ENCODE results near the gene IL5. TPM values are rescaled to one million over a fixed set of nuclear protein-coding genes. Genes with fewer than 3 reads are reported as not detected.
A peak's percentile ranks its signal among the peaks of the same experiment; 100 is the strongest.
"Not testable (repeated sequence)": the region's sequence is repeated elsewhere in the genome, so short reads cannot be mapped to it uniquely, and the experiment has no call there.

IL5 gene
- total RNA-seq, 2 experiments from 2014 or later: 2.6 to 3.3 TPM

GRCh38 chr5:132556763-132557477 lies 13.6 kb upstream of the IL5 start, which contains the start of gene RAD50:
TSS of gene RAD50 (plus strand) at chr5:132556977. CDS start at chr5:132557325, 348 bp downstream.
- peaks cover 19% of the 10 kb centered on the region for H3K36me3 Mint-ChIP-seq (ENCODE audit: low read depth)
- peak within 1 kb of the TSS; percentile 83 for H3K27ac Mint-ChIP-seq
- peaks cover 28% of the 10 kb centered on the region for H3K4me1 Mint-ChIP-seq

GRCh38 chr5:132556153-132556762 lies 12.9 kb upstream of the IL5 start:
- ChIA-PET CTCF (interaction anchor here (1.1 to 1.6 kb wide), 2 partner anchors 119 to 161 kb away, joined by 3 to 4 read pairs; no protein-coding TSS in a partner anchor), POLR2A (interaction anchor here (0.7 to 2.6 kb wide), 12 partner anchors 17 to 471 kb away, joined by 3 to 12 read pairs (median 4); partner anchors contain the start of genes CCNI2, IL13, IL4 and IRF1)
- Mint-ChIP-seq H3K4me3 (peak overlapping the region; percentile 96), H3K4me1 (peaks cover 28% of the 10 kb centered on the region), H3K9me3 (no peaks in the 10 kb centered on the region), H3K27me3 (peaks cover 2% of the 10 kb centered on the region), H3K27ac (peak overlapping the region; percentile 83), H3K36me3 (ENCODE audit: low read depth) (peaks cover 19% of the 10 kb centered on the region)
- DNase-seq: no peak

More at GRCh38 chr5:132556763-132557477, 13.6 kb upstream of the IL5 start, which contains the start of gene RAD50:
- DNase-seq: peak; percentile 96
- Mint-ChIP-seq H3K4me3 (peak within 1 kb of the TSS; percentile 96), H3K9me3 (no peaks in the 10 kb centered on the region), H3K27me3 (no peaks in the 10 kb centered on the region)
- CTCF ChIA-PET: interaction anchor here (1.1 to 1.6 kb wide), 2 partner anchors 118 to 162 kb away, joined by 3 to 4 read pairs; no protein-coding TSS in a partner anchor
- POLR2A ChIA-PET: interaction anchor here (0.5 to 2.6 kb wide), 18 partner anchors 11 to 470 kb away, joined by 3 to 12 read pairs (median 4); partner anchors contain the start of genes CCNI2, IL13, IL4 and IRF1

- ChIA-PET CTCF (interaction anchor here (0.7 to 3.1 kb wide), 2 partner anchors 23 to 166 kb away, joined by 3 to 11 read pairs; no protein-coding TSS in a partner anchor), POLR2A (interaction anchor here (1.4 kb wide), 1 partner anchor 70 kb away, joined by 3 read pairs; no protein-coding TSS in a partner anchor)
- DNase-seq: no peak
- Mint-ChIP-seq H3K9me3 (no peaks in the 10 kb centered on the region), H3K4me3 (no peak overlapping the region), H3K4me1 (peaks cover 36% of the 10 kb centered on the region), H3K36me3 (ENCODE audit: low read depth) (no peaks in the 10 kb centered on the region), H3K27ac (no peak overlapping the region), H3K27me3 (peaks cover 4% of the 10 kb centered on the region)
These were observed 6.3 kb upstream of the IL5 start for GRCh38 chr5:132549576-132549975.

- not testable (repeated sequence) for H3K27ac Mint-ChIP-seq; H3K4me3 Mint-ChIP-seq; H3K27me3 Mint-ChIP-seq; DNase-seq; H3K36me3 Mint-ChIP-seq (ENCODE audit: low read depth); H3K9me3 Mint-ChIP-seq
- peaks cover 40% of the 10 kb centered on the region for H3K4me1 Mint-ChIP-seq
- POLR2A ChIA-PET: interaction anchor here (1.2 to 1.4 kb wide), 2 partner anchors 53 to 69 kb away, joined by 3 read pairs; no protein-coding TSS in a partner anchor
- CTCF ChIA-PET: interaction anchor here (0.7 to 3.1 kb wide), 3 partner anchors 19 to 23 kb away, joined by 3 to 11 read pairs (median 3); no protein-coding TSS in a partner anchor
These were observed 5.5 kb upstream of the IL5 start for GRCh38 chr5:132548834-132549233.

GRCh38 chr5:132547269-132547668 lies 3.9 kb upstream of the IL5 start:
- H3K4me1 Mint-ChIP-seq: peaks cover 43% of the 10 kb centered on the region
- no peak for DNase-seq
- ChIA-PET CTCF (interaction anchor here (0.7 to 3.1 kb wide), 2 partner anchors 9 to 21 kb away, joined by 3 to 11 read pairs; no protein-coding TSS in a partner anchor), POLR2A (interaction anchor here (1.0 kb wide), 1 partner anchor 16 kb away, joined by 3 read pairs; no protein-coding TSS in a partner anchor)
- H3K36me3 Mint-ChIP-seq (ENCODE audit: low read depth): no peaks in the 10 kb centered on the region
- no peaks in the 10 kb centered on the region for H3K9me3 Mint-ChIP-seq
- no peak overlapping the region for H3K4me3 Mint-ChIP-seq
- no peak overlapping the region for H3K27ac Mint-ChIP-seq
- H3K27me3 Mint-ChIP-seq: peaks cover 4% of the 10 kb centered on the region

GRCh38 chr5:132546108-132546507 lies 2.8 kb upstream of the IL5 start:
- H3K36me3 Mint-ChIP-seq (ENCODE audit: low read depth): no peaks in the 10 kb centered on the region
- CTCF ChIA-PET: interaction anchor here (1.2 kb wide), 1 partner anchor 20 kb away, joined by 3 read pairs; no protein-coding TSS in a partner anchor
- POLR2A ChIA-PET: interaction anchor here (1.0 to 1.3 kb wide), 2 partner anchors 10 to 191 kb away, joined by 4 to 5 read pairs; partner anchors contain the start of gene KIF3A
- no peak overlapping the region for H3K27ac Mint-ChIP-seq
- peaks cover 4% of the 10 kb centered on the region for H3K27me3 Mint-ChIP-seq
- H3K4me1 Mint-ChIP-seq: peaks cover 43% of the 10 kb centered on the region
- no peaks in the 10 kb centered on the region for H3K9me3 Mint-ChIP-seq
- peak; percentile 27 for DNase-seq
- H3K4me3 Mint-ChIP-seq: no peak overlapping the region

- H3K4me3 Mint-ChIP-seq: no peak overlapping the region
- H3K9me3 Mint-ChIP-seq: no peaks in the 10 kb centered on the region
- H3K27ac Mint-ChIP-seq: no peak overlapping the region
- peaks cover 26% of the 10 kb centered on the region for H3K4me1 Mint-ChIP-seq
- DNase-seq: no peak
- ChIA-PET CTCF (no interaction called here), POLR2A (no interaction called here)
- H3K27me3 Mint-ChIP-seq: peaks cover 11% of the 10 kb centered on the region
- H3K36me3 Mint-ChIP-seq (ENCODE audit: low read depth): no peaks in the 10 kb centered on the region
These were observed 2.6 kb downstream of the IL5 start for GRCh38 chr5:132540764-132541163.

GRCh38 chr5:132540149-132540548 lies 3.2 kb downstream of the IL5 start:
- CTCF ChIA-PET: interaction anchor here (1.2 kb wide), 1 partner anchor 13 kb away, joined by 3 read pairs; no protein-coding TSS in a partner anchor
- Mint-ChIP-seq H3K36me3 (ENCODE audit: low read depth) (no peaks in the 10 kb centered on the region), H3K27me3 (peaks cover 16% of the 10 kb centered on the region), H3K9me3 (no peaks in the 10 kb centered on the region), H3K4me3 (no peak overlapping the region), H3K4me1 (peaks cover 20% of the 10 kb centered on the region), H3K27ac (no peak overlapping the region)
- no peak for DNase-seq
- POLR2A ChIA-PET: no interaction called here

- ChIA-PET CTCF (interaction anchor here (1.2 kb wide), 1 partner anchor 13 kb away, joined by 3 read pairs; no protein-coding TSS in a partner anchor), POLR2A (no interaction called here)
- Mint-ChIP-seq H3K27ac (no peak overlapping the region), H3K9me3 (no peaks in the 10 kb centered on the region), H3K4me3 (no peak overlapping the region), H3K4me1 (peaks cover 16% of the 10 kb centered on the region), H3K27me3 (peaks cover 21% of the 10 kb centered on the region), H3K36me3 (ENCODE audit: low read depth) (no peaks in the 10 kb centered on the region)
- DNase-seq: no peak
These were observed 3.6 kb downstream of the IL5 start for GRCh38 chr5:132539716-132540115.

GRCh38 chr5:132530946-132531345 lies 12.4 kb downstream of the IL5 start:
- DNase-seq: no peak
- Mint-ChIP-seq H3K4me1 (peaks cover 44% of the 10 kb centered on the region), H3K36me3 (ENCODE audit: low read depth) (no peaks in the 10 kb centered on the region), H3K27me3 (peaks cover 25% of the 10 kb centered on the region), H3K4me3 (no peak overlapping the region), H3K27ac (no peak overlapping the region), H3K9me3 (no peaks in the 10 kb centered on the region)
- POLR2A ChIA-PET: interaction anchor here (1.0 kb wide), 1 partner anchor 31 kb away, joined by 4 read pairs; no protein-coding TSS in a partner anchor
- CTCF ChIA-PET: interaction anchor here (0.9 to 1.3 kb wide), 2 partner anchors 20 to 92 kb away, joined by 3 read pairs; no protein-coding TSS in a partner anchor

- ChIA-PET CTCF (interaction anchor here (1.0 to 4.9 kb wide), 3 partner anchors 115 to 290 kb away, joined by 3 to 78 read pairs (median 4); no protein-coding TSS in a partner anchor), POLR2A (interaction anchor here (1.2 to 1.3 kb wide), 3 partner anchors 33 to 291 kb away, joined by 3 to 5 read pairs (median 3); no protein-coding TSS in a partner anchor)
- Mint-ChIP-seq H3K27ac (peak overlapping the region; percentile 12), H3K36me3 (ENCODE audit: low read depth) (no peaks in the 10 kb centered on the region), H3K4me3 (no peak overlapping the region), H3K9me3 (no peaks in the 10 kb centered on the region), H3K4me1 (peaks cover 62% of the 10 kb centered on the region), H3K27me3 (peaks cover 10% of the 10 kb centered on the region)
- peak; percentile 26 for DNase-seq
These were observed 14.3 kb downstream of the IL5 start for GRCh38 chr5:132528866-132529634.

- H3K27me3 Mint-ChIP-seq: peaks cover 10% of the 10 kb centered on the region
- peaks cover 62% of the 10 kb centered on the region for H3K4me1 Mint-ChIP-seq
- no peak overlapping the region for H3K27ac Mint-ChIP-seq
- POLR2A ChIA-PET: interaction anchor here (1.2 kb wide), 1 partner anchor 292 kb away, joined by 5 read pairs; no protein-coding TSS in a partner anchor
- no peak for DNase-seq
- CTCF ChIA-PET: interaction anchor here (0.7 to 4.9 kb wide), 5 partner anchors 25 to 291 kb away, joined by 3 to 78 read pairs (median 5); partner anchors contain the start of gene CCNI2
- H3K9me3 Mint-ChIP-seq: no peaks in the 10 kb centered on the region
- no peaks in the 10 kb centered on the region for H3K36me3 Mint-ChIP-seq (ENCODE audit: low read depth)
- H3K4me3 Mint-ChIP-seq: no peak overlapping the region
These were observed 15.3 kb downstream of the IL5 start for GRCh38 chr5:132528021-132528420.

All from activated CD4-positive, alpha-beta memory T cell treated with anti-CD3 and anti-CD28 coated beads, Interleukin-2, amount 10 ng/mL, durations not matched to agents 7 days and 5 days (primary cell).